Right atrium auricular region (tissue), 2 donors: ENCODE results near the gene MRAP2. TPM values are rescaled to one million over a fixed set of nuclear protein-coding genes. Genes with fewer than 3 reads are reported as not detected.
"Not testable (repeated sequence)": the region's sequence is repeated elsewhere in the genome, so short reads cannot be mapped to it uniquely, and the experiment has no call there.

Source experiments
- DNase-seq: peaks from one replicate; pipeline ENCODE4 v3.0.0-alpha.2; 2019; ENCODE audit warnings: low spot score
- H3K27ac ChIP-seq, 2 donors: fragments of 200-600 bp; sonication (generic); 1 replicate in 1 of 2; 2 replicates in 1 of 2; pipeline ENCODE4 v1.5.1; 2016 to 2019
- H3K27me3 ChIP-seq, 2 donors: fragments of 200-600 bp; sonication (generic); one replicate each; pipeline versions ENCODE4 v1.5.1 to v1.6.0; 2017 to 2019
- H3K36me3 ChIP-seq: fragments of 200-600 bp; sonication (generic); one replicate; pipeline ENCODE4 v1.5.1; 2016
- H3K4me1 ChIP-seq, 2 donors: fragments of 200-600 bp; sonication (generic); one replicate each; pipeline versions ENCODE4 v1.5.1 to v1.6.0; 2017 to 2019
- H3K4me3 ChIP-seq, 2 donors: fragments of 200-600 bp; sonication (generic); 1 replicate in 1 of 2; 2 replicates in 1 of 2; pipeline ENCODE4 v1.5.1; 2017 to 2019; ENCODE audit warnings: mild to moderate bottlenecking in 1 of 2, moderate library complexity in 1 of 2
- H3K9me3 ChIP-seq, 2 donors: fragments of 200-600 bp; sonication (generic); one replicate each; pipeline ENCODE4 v1.5.1; 2019
- total RNA-seq, 2 donors: library from RNA; depleted of rRNA; stranded (reverse); fragments of >200 nt; gene quantifications; one replicate each; pipeline ENCODE4 v1.1.0, GENCODE V29; 2016
- TF ChIP-seq, protein P1 (sequence below), 2 donors: fragments of 200-600 bp; sonication (generic); IDR thresholded peaks; one replicate each; pipeline ENCODE4 v1.5.1; 2019; ENCODE audit warnings: antibody characterized with exemption in 2 of 2

MRAP2 gene
- total RNA-seq, 2 donors from 2014 or later, result 0.20 TPM; not detected in 1

DNA sequence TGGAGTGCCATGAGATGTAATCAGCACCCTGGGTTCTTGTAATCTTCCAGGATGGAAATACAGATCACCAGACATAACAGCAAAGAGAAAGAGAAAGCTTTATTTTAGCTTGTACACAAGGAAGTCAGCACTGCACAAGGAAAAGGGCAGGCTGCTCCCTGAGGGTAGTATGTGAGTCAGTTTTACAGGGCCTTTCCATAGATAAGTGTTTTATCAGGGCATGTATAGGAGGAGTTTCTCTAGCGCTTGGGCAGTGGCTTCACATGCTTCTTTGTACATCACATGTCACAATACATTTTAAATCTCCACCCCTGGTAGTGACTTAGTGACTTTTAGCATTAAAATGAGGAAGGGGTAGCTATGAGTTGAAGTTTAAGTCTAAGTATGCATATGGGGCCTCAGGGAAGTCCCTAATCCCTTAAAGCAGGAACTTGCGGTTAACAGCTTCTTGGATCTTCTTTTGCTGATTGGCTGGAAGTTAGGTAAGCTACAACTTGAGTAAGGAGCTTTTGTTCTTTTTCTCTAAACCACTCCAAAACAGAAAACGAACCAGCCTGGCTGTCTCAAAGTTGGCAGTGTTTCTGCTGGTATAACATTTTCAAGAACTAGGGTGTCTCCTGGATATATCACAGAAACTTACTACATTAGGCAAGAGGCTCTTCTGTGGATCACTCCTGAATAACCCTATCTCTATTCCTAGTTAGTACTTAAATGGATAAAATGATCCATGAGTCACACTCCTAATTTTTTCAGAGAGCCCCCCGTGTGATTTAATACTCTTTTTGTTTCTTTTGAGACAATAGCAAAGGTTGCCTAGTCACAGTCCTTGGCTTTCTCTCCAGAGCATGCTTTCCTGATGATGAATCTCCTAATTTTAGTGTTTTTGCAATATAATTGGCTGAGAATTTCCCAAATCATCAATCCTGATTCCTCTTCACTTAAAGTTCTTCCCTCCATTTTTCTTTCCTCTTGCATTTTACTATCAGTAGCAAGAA lies 60.2 kb downstream of the MRAP2 start:
- TF ChIP-seq, protein P1, sequence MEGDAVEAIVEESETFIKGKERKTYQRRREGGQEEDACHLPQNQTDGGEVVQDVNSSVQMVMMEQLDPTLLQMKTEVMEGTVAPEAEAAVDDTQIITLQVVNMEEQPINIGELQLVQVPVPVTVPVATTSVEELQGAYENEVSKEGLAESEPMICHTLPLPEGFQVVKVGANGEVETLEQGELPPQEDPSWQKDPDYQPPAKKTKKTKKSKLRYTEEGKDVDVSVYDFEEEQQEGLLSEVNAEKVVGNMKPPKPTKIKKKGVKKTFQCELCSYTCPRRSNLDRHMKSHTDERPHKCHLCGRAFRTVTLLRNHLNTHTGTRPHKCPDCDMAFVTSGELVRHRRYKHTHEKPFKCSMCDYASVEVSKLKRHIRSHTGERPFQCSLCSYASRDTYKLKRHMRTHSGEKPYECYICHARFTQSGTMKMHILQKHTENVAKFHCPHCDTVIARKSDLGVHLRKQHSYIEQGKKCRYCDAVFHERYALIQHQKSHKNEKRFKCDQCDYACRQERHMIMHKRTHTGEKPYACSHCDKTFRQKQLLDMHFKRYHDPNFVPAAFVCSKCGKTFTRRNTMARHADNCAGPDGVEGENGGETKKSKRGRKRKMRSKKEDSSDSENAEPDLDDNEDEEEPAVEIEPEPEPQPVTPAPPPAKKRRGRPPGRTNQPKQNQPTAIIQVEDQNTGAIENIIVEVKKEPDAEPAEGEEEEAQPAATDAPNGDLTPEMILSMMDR (IDR thresholded peaks at IDR 0.05), result no peak
- H3K36me3 ChIP-seq, result no peaks in the 10 kb centered on the region
- DNase-seq, result no peak
- no peak overlapping the region for H3K27ac ChIP-seq
- no peaks in the 10 kb centered on the region for H3K27me3 ChIP-seq
- H3K4me3 ChIP-seq, result no peak overlapping the region
- no peaks in the 10 kb centered on the region for H3K4me1 ChIP-seq
- H3K9me3 ChIP-seq, result peaks cover 0 to 8% of the 10 kb centered on the region in 2 donors

DNA sequence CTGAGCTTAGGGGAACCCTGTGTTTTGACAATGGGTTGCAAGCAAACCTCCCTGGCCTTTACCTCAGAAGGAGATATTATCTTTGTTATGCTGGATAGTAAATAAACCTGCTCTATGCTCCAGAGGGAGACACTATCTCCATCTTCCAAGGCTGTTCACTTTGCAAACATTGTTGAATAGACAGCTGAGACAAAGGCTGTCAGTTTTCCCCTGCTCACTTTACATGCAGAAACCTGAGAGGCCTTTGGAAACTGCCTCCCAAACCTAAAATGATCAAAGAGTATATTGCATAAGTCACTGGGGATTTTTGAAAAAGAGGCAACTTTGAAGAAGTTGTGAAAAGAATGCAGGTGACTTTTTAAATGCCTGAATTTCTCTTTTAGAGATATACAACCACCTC lies 61.6 kb downstream of the MRAP2 start:
- DNase-seq, result no peak
- Histone ChIP-seq H3K27ac (no peak overlapping the region), H3K27me3 (no peaks in the 10 kb centered on the region), H3K9me3 (peaks cover 0 to 8% of the 10 kb centered on the region in 2 donors), H3K4me1 (no peaks in the 10 kb centered on the region), H3K36me3 (no peaks in the 10 kb centered on the region), H3K4me3 (no peak overlapping the region)
- TF ChIP-seq, protein P1 (IDR thresholded peaks at IDR 0.05), result no peak

DNA sequence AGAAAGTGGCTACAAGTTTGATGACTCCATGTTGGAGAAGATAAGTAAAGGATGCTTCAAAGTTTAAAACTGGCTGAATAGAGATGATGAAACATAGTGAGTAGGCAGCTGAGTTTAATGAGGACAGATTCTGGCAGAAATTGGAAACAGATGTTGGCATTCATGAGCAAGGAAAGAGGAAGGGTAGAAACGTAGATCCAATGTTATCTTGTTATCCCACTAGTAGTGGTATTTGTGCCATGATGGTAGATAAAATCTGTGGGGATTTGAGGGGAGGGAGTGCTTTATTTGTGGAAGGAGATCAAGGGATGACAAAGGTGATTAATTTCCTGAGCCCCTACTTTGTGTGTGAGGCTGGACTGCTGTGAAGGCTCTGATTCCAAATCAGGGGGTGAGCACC lies 69.5 kb downstream of the MRAP2 start:
- DNase-seq, result no peak
- H3K27ac ChIP-seq, result no peak overlapping the region
- H3K36me3 ChIP-seq, result no peaks in the 10 kb centered on the region
- no peak overlapping the region for H3K4me3 ChIP-seq
- H3K9me3 ChIP-seq, result no peaks in the 10 kb centered on the region
- H3K27me3 ChIP-seq, result no peaks in the 10 kb centered on the region
- no peaks in the 10 kb centered on the region for H3K4me1 ChIP-seq
- TF ChIP-seq, protein P1 (IDR thresholded peaks at IDR 0.05), result no peak

DNA sequence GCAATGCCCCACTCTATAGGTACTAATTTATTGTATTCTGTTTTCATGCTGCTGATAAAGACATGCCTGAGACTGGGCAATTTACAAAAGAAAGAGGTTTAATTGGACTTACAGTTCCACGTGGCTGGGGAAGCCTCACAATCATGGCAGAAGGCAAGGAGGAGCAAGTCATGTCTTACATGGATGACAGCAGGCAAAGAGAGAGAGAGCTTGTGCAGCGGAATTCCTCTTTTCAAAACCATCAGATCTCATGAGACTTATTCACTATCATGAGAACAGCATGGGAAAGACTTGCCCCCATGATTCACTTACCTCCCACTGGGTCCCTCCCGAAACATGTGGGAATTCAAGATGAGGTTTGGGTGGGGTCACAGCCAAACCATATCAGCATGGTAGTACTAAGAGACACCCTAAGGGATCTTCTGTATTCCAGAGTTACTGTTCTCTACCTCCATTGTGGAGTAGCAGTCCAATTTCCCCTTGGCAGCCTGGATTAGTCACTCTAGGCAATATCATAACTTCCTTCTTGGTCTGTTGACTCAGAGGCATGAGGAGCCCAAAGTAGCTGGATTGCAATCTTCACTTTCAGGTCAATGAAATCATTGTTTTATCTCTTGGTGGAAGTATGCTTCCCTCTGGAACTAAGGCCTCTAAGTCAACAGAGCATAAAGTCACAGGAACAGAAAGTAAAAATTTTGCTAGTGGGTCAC lies 71.8 kb downstream of the MRAP2 start:
- not testable (repeated sequence) for H3K9me3 ChIP-seq, DNase-seq, H3K36me3 ChIP-seq, H3K27ac ChIP-seq, H3K4me1 ChIP-seq, H3K27me3 ChIP-seq, H3K4me3 ChIP-seq

DNA sequence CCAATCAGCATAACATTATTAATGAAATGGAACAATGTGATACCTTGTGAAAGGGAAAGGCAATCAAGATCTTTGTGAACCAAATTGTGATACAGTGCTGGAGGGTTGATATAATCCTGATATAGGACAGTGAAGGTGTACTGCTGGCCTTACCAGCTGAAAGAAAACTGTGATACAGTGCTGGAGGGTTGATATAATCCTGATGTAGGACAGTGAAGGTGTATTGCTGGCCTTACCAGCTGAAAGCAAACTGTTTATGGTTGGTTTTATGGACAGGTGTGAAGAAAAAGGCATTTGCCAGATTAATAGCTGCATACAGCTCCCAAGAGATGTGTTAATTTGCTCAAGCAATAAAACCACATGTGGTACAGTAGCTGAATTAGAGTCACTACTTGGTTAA lies 73.9 kb downstream of the MRAP2 start:
- H3K4me1 ChIP-seq, result no peaks in the 10 kb centered on the region

DNA sequence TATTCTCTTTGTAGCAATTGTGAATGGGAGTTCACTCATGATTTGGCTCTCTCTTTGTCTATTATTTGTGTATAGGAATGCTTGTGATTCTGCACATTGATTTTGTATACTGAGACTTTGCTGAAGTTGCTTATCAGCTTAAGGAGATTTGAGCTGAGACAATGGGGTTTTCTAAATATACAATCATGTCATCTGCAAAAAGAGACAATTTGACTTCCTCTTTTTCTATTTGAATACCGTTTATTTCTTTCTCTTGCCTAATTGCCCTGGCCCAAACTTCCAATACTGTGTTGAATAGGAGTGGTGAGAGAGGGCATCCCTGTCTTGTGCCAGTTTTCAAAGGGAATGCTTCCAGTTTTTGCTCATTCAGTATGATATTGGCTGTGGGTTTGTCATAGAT lies 77.8 kb downstream of the MRAP2 start:
- not testable (repeated sequence) for H3K36me3 ChIP-seq, H3K9me3 ChIP-seq, H3K4me1 ChIP-seq

More for the DNA sequence above, 73.9 kb downstream of the MRAP2 start:
- DNase-seq, result no peak
- no peak overlapping the region for H3K4me3 ChIP-seq
- no peaks in the 10 kb centered on the region for H3K36me3 ChIP-seq
- H3K9me3 ChIP-seq, result no peaks in the 10 kb centered on the region
- TF ChIP-seq, protein P1 (IDR thresholded peaks at IDR 0.05), result no peak
- no peaks in the 10 kb centered on the region for H3K27me3 ChIP-seq
- no peak overlapping the region for H3K27ac ChIP-seq

DNA sequence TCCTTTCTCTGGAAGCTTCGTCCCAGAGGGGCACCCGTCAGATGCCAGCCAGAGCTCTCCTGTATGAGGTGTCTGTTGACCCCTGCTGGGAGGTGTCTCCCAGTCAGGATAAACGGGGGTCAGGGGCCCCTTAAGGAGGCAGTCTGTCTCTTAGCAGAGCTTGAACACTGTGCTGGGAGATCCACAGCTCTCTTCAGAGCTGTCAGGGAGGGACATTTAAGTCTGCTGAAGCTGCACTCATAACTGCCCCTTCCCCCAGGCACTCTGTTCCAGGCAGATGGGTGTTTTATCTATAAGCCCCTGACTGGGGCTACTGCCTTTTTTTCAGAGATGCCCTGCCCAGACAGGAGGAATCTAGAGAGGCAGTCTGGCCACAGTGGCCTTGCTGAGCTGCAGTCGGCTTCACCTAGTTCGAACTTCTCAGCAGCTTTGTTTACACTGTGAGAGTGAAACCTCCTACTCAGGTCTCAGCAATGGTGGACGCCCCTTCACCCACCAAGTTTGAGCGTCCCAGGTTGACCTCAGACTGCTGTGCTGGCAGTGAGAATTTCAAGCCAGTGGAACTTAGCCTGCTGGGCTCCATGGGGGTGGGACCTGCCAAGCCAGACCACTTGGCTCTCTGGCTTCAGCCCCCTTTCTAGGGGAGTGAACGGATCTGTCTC lies 81.5 kb downstream of the MRAP2 start:
- H3K9me3 ChIP-seq, H3K4me1 ChIP-seq, H3K27me3 ChIP-seq, H3K4me3 ChIP-seq, H3K36me3 ChIP-seq, H3K27ac ChIP-seq, DNase-seq: not testable (repeated sequence)

More for the DNA sequence above, 77.8 kb downstream of the MRAP2 start:
- not testable (repeated sequence) for H3K27me3 ChIP-seq, H3K4me3 ChIP-seq, DNase-seq, H3K27ac ChIP-seq
